Measurements from ENCODE around the gene ZNF280C.

DNA sequence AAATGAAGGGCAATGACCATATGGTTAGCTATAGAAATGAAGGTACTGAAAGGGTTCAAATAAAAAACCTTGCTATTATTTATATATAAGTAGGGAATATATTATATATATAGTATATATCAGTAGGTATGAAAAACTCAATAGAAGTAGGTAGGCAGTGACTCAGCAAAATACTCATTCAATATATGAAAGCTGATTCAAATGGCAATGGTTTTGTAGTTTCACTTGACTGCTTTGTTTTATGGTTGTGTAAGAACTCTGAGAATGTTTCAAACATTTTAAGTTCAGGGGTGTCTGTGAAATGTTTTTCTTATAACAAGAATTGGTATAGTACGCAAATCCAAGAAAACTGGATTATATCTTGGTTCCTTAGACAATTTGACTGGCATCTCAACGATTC is 4.1 kb downstream of the ZNF280C start:
- TF ChIP-seq, protein P1, sequence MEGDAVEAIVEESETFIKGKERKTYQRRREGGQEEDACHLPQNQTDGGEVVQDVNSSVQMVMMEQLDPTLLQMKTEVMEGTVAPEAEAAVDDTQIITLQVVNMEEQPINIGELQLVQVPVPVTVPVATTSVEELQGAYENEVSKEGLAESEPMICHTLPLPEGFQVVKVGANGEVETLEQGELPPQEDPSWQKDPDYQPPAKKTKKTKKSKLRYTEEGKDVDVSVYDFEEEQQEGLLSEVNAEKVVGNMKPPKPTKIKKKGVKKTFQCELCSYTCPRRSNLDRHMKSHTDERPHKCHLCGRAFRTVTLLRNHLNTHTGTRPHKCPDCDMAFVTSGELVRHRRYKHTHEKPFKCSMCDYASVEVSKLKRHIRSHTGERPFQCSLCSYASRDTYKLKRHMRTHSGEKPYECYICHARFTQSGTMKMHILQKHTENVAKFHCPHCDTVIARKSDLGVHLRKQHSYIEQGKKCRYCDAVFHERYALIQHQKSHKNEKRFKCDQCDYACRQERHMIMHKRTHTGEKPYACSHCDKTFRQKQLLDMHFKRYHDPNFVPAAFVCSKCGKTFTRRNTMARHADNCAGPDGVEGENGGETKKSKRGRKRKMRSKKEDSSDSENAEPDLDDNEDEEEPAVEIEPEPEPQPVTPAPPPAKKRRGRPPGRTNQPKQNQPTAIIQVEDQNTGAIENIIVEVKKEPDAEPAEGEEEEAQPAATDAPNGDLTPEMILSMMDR (IDR thresholded peaks at IDR 0.05; ENCODE audit: low read depth, low read length, missing input control) = no peak
- TF ChIP-seq, protein P2, sequence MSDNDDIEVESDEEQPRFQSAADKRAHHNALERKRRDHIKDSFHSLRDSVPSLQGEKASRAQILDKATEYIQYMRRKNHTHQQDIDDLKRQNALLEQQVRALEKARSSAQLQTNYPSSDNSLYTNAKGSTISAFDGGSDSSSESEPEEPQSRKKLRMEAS (IDR thresholded peaks at IDR 0.05) = no peak
- no peak for TF ChIP-seq TAF1 (conservative IDR thresholded peaks at IDR 0.05)

Measured in liver (tissue), 3 donors.